Stimulated activated naive B cell treated with anti-CD40 and anti-IgM and Interleukin-4, amounts not matched to agents 10 μg/mL and 1 μg/mL and 100 μg/mL, for 72 hours (primary cell): Measurements from ENCODE around the gene MYO1D.
A peak's percentile ranks its signal among the peaks of the same experiment; 100 is the strongest.

ENCODE experiments used
- ATAC-seq, 2 donors: fragments of 150-1000 bp; cut with Tn5 transposase; replicated peaks; 2 replicates each; pipeline ENCODE4 v1.10.0; 2021; ENCODE audit warnings: moderate library complexity in 1 of 2
- DNase-seq: peaks from one replicate; pipeline ENCODE4 v3.0.0; 2021
- H3K27ac Mint-ChIP-seq: one replicate; pipeline ENCODE4 v1.8.0; 2022; ENCODE audit warnings: mild to moderate bottlenecking, mixed read lengths
- H3K27me3 Mint-ChIP-seq, 2 donors: one replicate each; pipeline ENCODE4 v1.8.0; 2022; ENCODE audit warnings: mixed read lengths in 2 of 2
- H3K36me3 Mint-ChIP-seq, 2 donors: one replicate each; pipeline ENCODE4 v1.8.0; 2022; ENCODE audit warnings: mixed read lengths in 2 of 2, mild to moderate bottlenecking in 1 of 2
- H3K4me1 Mint-ChIP-seq, 2 donors: one replicate each; pipeline ENCODE4 v1.8.0; 2022; ENCODE audit warnings: mixed read lengths in 2 of 2, mild to moderate bottlenecking in 1 of 2
- H3K4me3 Mint-ChIP-seq, 2 donors: one replicate each; pipeline ENCODE4 v1.8.0; 2022; ENCODE audit warnings: mild to moderate bottlenecking in 2 of 2, mixed read lengths in 2 of 2, moderate library complexity in 1 of 2
- H3K9me3 Mint-ChIP-seq, 2 donors: one replicate each; pipeline ENCODE4 v1.8.0; 2022; ENCODE audit warnings: mixed read lengths in 2 of 2, mild to moderate bottlenecking in 1 of 2

Gene MYO1D

GRCh38 chr17:32494621-32495358 is 382.1 kb downstream of the MYO1D start:
- no peaks in the 10 kb centered on the region for H3K9me3 Mint-ChIP-seq
- no peak for ATAC-seq
- H3K36me3 Mint-ChIP-seq, result peaks cover 6 to 8% of the 10 kb centered on the region in 2 donors
- no peaks in the 10 kb centered on the region for H3K27me3 Mint-ChIP-seq
- no peak overlapping the region for H3K27ac Mint-ChIP-seq
- DNase-seq, result no peak
- H3K4me3 Mint-ChIP-seq, result no peak overlapping the region
- H3K4me1 Mint-ChIP-seq, result peaks cover 34 to 66% of the 10 kb centered on the region in 2 donors

GRCh38 chr17:32493976-32494513 is 382.9 kb downstream of the MYO1D start:
- Mint-ChIP-seq H3K27ac (no peak overlapping the region), H3K4me1 (peaks cover 41 to 73% of the 10 kb centered on the region in 2 donors), H3K4me3 (no peak overlapping the region), H3K36me3 (peaks cover 10 to 15% of the 10 kb centered on the region in 2 donors), H3K27me3 (no peaks in the 10 kb centered on the region), H3K9me3 (no peaks in the 10 kb centered on the region)
- DNase-seq (no peak), ATAC-seq (no peak)

GRCh38 chr17:32493571-32493970 is 383.4 kb downstream of the MYO1D start:
- DNase-seq, result no peak
- Mint-ChIP-seq H3K27me3 (no peaks in the 10 kb centered on the region), H3K27ac (no peak overlapping the region), H3K4me1 (peaks cover 42 to 78% of the 10 kb centered on the region in 2 donors), H3K9me3 (no peaks in the 10 kb centered on the region), H3K36me3 (peaks cover 13 to 19% of the 10 kb centered on the region in 2 donors), H3K4me3 (no peak overlapping the region)
- ATAC-seq, result no peak

- DNase-seq (no peak), ATAC-seq (peak in 1 of 2 donors; percentile 27)
- Mint-ChIP-seq H3K27ac (peak overlapping the region; percentile 39), H3K4me1 (peaks cover 48 to 86% of the 10 kb centered on the region in 2 donors), H3K27me3 (no peaks in the 10 kb centered on the region), H3K36me3 (peaks cover 19 to 25% of the 10 kb centered on the region in 2 donors), H3K4me3 (peak overlapping the region; percentile 8 to 54), H3K9me3 (no peaks in the 10 kb centered on the region)
Measured at GRCh38 chr17:32492648-32493289, 384.2 kb downstream of the MYO1D start.

GRCh38 chr17:32492264-32492589 is 384.7 kb downstream of the MYO1D start:
- Mint-ChIP-seq H3K36me3 (peaks cover 22 to 29% of the 10 kb centered on the region in 2 donors), H3K27ac (no peak overlapping the region), H3K4me1 (peaks cover 51 to 90% of the 10 kb centered on the region in 2 donors), H3K4me3 (peak overlapping the region; percentile 11 to 61), H3K9me3 (no peaks in the 10 kb centered on the region), H3K27me3 (no peaks in the 10 kb centered on the region)
- ATAC-seq (no peak), DNase-seq (no peak)

GRCh38 chr17:32491371-32492263 is 385.3 kb downstream of the MYO1D start:
- ATAC-seq, result peak; percentile 17 to 18
- DNase-seq, result no peak
- no peaks in the 10 kb centered on the region for H3K27me3 Mint-ChIP-seq
- H3K27ac Mint-ChIP-seq, result no peak overlapping the region
- H3K9me3 Mint-ChIP-seq, result no peaks in the 10 kb centered on the region
- peaks cover 47 to 87% of the 10 kb centered on the region in 2 donors for H3K4me1 Mint-ChIP-seq
- peaks cover 22 to 29% of the 10 kb centered on the region in 2 donors for H3K36me3 Mint-ChIP-seq
- peak overlapping the region; percentile 11 to 61 for H3K4me3 Mint-ChIP-seq

- H3K9me3 Mint-ChIP-seq, result no peaks in the 10 kb centered on the region
- H3K4me3 Mint-ChIP-seq, result peak overlapping the region in 1 of 2 donors; percentile 34
- peaks cover 22 to 29% of the 10 kb centered on the region in 2 donors for H3K36me3 Mint-ChIP-seq
- ATAC-seq, result no peak
- peaks cover 46 to 74% of the 10 kb centered on the region in 2 donors for H3K4me1 Mint-ChIP-seq
- no peak for DNase-seq
- H3K27ac Mint-ChIP-seq, result no peak overlapping the region
- no peaks in the 10 kb centered on the region for H3K27me3 Mint-ChIP-seq
Measured at GRCh38 chr17:32490101-32490482, 386.8 kb downstream of the MYO1D start.

- Mint-ChIP-seq H3K36me3 (peaks cover 22 to 29% of the 10 kb centered on the region in 2 donors), H3K4me1 (peaks cover 46 to 71% of the 10 kb centered on the region in 2 donors), H3K27ac (peak overlapping the region; percentile 71), H3K9me3 (no peaks in the 10 kb centered on the region), H3K4me3 (peak overlapping the region; percentile 34 to 88), H3K27me3 (no peaks in the 10 kb centered on the region)
- DNase-seq (no peak), ATAC-seq (no peak)
Measured at GRCh38 chr17:32489320-32490100, 387.4 kb downstream of the MYO1D start.

GRCh38 chr17:32488604-32489180 is 388.2 kb downstream of the MYO1D start:
- Mint-ChIP-seq H3K4me3 (peak overlapping the region; percentile 34 to 88), H3K36me3 (peaks cover 22 to 32% of the 10 kb centered on the region in 2 donors), H3K4me1 (peaks cover 46 to 68% of the 10 kb centered on the region in 2 donors), H3K27me3 (no peaks in the 10 kb centered on the region), H3K27ac (no peak overlapping the region), H3K9me3 (no peaks in the 10 kb centered on the region)
- no peak for DNase-seq
- no peak for ATAC-seq

- Mint-ChIP-seq H3K27me3 (no peaks in the 10 kb centered on the region), H3K27ac (peak overlapping the region; percentile 93), H3K36me3 (peaks cover 22 to 36% of the 10 kb centered on the region in 2 donors), H3K9me3 (no peaks in the 10 kb centered on the region), H3K4me1 (peaks cover 43 to 68% of the 10 kb centered on the region in 2 donors), H3K4me3 (peak overlapping the region; percentile 87 to 88)
- no peak for ATAC-seq
- no peak for DNase-seq
Measured at GRCh38 chr17:32488177-32488542, 388.8 kb downstream of the MYO1D start.

- Mint-ChIP-seq H3K27me3 (no peaks in the 10 kb centered on the region), H3K9me3 (no peaks in the 10 kb centered on the region), H3K27ac (peak overlapping the region; percentile 93), H3K4me1 (peaks cover 38 to 63% of the 10 kb centered on the region in 2 donors), H3K36me3 (peaks cover 20 to 36% of the 10 kb centered on the region in 2 donors), H3K4me3 (peak overlapping the region; percentile 87 to 88)
- no peak for DNase-seq
- peak; percentile 39 to 44 for ATAC-seq
Measured at GRCh38 chr17:32487473-32488176, 389.3 kb downstream of the MYO1D start.

GRCh38 chr17:32486701-32487472 is 390.0 kb downstream of the MYO1D start, which contains the start of gene CDK5R1:
Gene CDK5R1 (plus strand): TSS chr17:32486993. CDS start chr17:32487621, 628 bp downstream.
- ATAC-seq (peak; percentile 69 to 73), DNase-seq (peak; percentile 47)
- Mint-ChIP-seq H3K36me3 (peaks cover 20 to 36% of the 10 kb centered on the region in 2 donors), H3K4me3 (peak within 1 kb of the TSS; percentile 87 to 88), H3K4me1 (peaks cover 32 to 61% of the 10 kb centered on the region in 2 donors), H3K27me3 (no peaks in the 10 kb centered on the region), H3K27ac (peak within 1 kb of the TSS; percentile 93), H3K9me3 (no peaks in the 10 kb centered on the region)
